Measurements from ENCODE around the gene TIGD1.

- TF ChIP-seq, protein P1, sequence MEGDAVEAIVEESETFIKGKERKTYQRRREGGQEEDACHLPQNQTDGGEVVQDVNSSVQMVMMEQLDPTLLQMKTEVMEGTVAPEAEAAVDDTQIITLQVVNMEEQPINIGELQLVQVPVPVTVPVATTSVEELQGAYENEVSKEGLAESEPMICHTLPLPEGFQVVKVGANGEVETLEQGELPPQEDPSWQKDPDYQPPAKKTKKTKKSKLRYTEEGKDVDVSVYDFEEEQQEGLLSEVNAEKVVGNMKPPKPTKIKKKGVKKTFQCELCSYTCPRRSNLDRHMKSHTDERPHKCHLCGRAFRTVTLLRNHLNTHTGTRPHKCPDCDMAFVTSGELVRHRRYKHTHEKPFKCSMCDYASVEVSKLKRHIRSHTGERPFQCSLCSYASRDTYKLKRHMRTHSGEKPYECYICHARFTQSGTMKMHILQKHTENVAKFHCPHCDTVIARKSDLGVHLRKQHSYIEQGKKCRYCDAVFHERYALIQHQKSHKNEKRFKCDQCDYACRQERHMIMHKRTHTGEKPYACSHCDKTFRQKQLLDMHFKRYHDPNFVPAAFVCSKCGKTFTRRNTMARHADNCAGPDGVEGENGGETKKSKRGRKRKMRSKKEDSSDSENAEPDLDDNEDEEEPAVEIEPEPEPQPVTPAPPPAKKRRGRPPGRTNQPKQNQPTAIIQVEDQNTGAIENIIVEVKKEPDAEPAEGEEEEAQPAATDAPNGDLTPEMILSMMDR (IDR thresholded peaks at IDR 0.05): no peak
- TF ChIP-seq POLR2A (IDR thresholded peaks at IDR 0.05) (no peak), POLR2AphosphoS5 (IDR thresholded peaks at IDR 0.05; ENCODE audit: insufficient read depth in 1 of 2, low read depth in 1 of 2) (no peak)
Measured at GRCh38 chr2:232556426-232556825, 6.1 kb upstream of the TIGD1 start.
